Endothelial cell of umbilical vein (primary cell): ENCODE results near the gene SIAE. TPM values are rescaled to one million over a fixed set of nuclear protein-coding genes. Genes with fewer than 3 reads are reported as not detected.

Experiments
- BruUV-seq: library from RNA; stranded (reverse); fragments of 400-500 nt; replicated peaks from 2 replicates; lab custom pipeline; 2021; lab: Mats Ljungman, UMichigan
- CTCF ChIA-PET: fragments of 300-600, 350-600 bp; sonication (Branson Sonifier 250); formaldehyde crosslinking; loops from one replicate; lab custom pipeline; 2021; ENCODE audit warnings: antibody characterized with exemption, inconsistent platforms; lab: Charles Lee
- POLR2A ChIA-PET: fragments of 300-600, 350-600 bp; sonication (Branson Sonifier 250); formaldehyde crosslinking; loops from one replicate; lab custom pipeline; 2021; ENCODE audit warnings: antibody characterized with exemption, inconsistent platforms; lab: Charles Lee
- DNase-seq: peaks from one replicate; pipeline ENCODE4 v3.0.0-alpha.2; 2011; ENCODE audit warnings: low read depth, low spot score
- FAIRE-seq: peaks from 2 replicates; lab custom pipeline; 2011; peaks lifted over from hg19 to GRCh38; lab: Jason Lieb, UNC
- H2AFZ ChIP-seq: 2 replicates; pipeline ENCODE4 v1.6.0; 2012; ENCODE audit warnings: low read depth, low read length, control low read depth, inconsistent platforms
- H3K27ac ChIP-seq: 2 replicates; pipeline ENCODE4 v1.5.1; 2011; ENCODE audit warnings: low read depth, mild to moderate bottlenecking, control low read depth, low read length, moderate library complexity; ENCODE audit not compliant: insufficient read depth
- H3K27me3 ChIP-seq, 2 experiments: 2 replicates each; pipeline versions ENCODE4 v1.6.0 to v1.6.1; 2011; ENCODE audit warnings: low read length in 2 of 2, mixed read lengths in 1 of 2; ENCODE audit not compliant: control insufficient read depth in 2 of 2, insufficient read depth in 2 of 2
- H3K36me3 ChIP-seq, 2 experiments: 2 replicates in 1 of 2; 3 replicates in 1 of 2; pipeline ENCODE4 v1.5.1; 2011; ENCODE audit warnings: low read length in 2 of 2, mild to moderate bottlenecking in 1 of 2, moderate library complexity in 1 of 2; ENCODE audit not compliant: control insufficient read depth in 2 of 2, insufficient read depth in 2 of 2; ENCODE audit errors: extremely low read depth in 1 of 2
- H3K4me1 ChIP-seq: 3 replicates; pipeline ENCODE4 v1.5.1; 2011; ENCODE audit warnings: mild to moderate bottlenecking, low read length; ENCODE audit not compliant: control insufficient read depth, insufficient read depth; ENCODE audit errors: extremely low read depth
- H3K4me2 ChIP-seq: 2 replicates; pipeline ENCODE4 v1.6.1; 2011; ENCODE audit warnings: low read length, control low read depth, mixed read lengths; ENCODE audit not compliant: insufficient read depth
- H3K4me3 ChIP-seq, 3 experiments: fragments of 200-600 bp in 1 of 3; sonication (generic), shearing (Covaris generic) in 1 of 3; replicated peaks in 1 of 3; 2 replicates each; pipeline ENCODE4 v1.5.1; 2011 to 2016; ENCODE audit warnings: control low read depth in 3 of 3, low read length in 3 of 3, mild to moderate bottlenecking in 2 of 3, inconsistent platforms in 1 of 3, low read depth in 1 of 3, moderate library complexity in 1 of 3; ENCODE audit not compliant: insufficient read depth in 1 of 3
- H3K79me2 ChIP-seq: 2 replicates; pipeline ENCODE4 v1.6.0; 2012; ENCODE audit warnings: low read length, inconsistent platforms; ENCODE audit not compliant: control insufficient read depth, insufficient read depth
- H3K9ac ChIP-seq: replicated peaks from 2 replicates; pipeline ENCODE3; 2011; ENCODE audit warnings: low read length, control low read depth; ENCODE audit not compliant: insufficient read depth; ENCODE audit errors: extremely low read depth
- H3K9me1 ChIP-seq: replicated peaks from 3 replicates; pipeline ENCODE4 v1.6.0; 2011; ENCODE audit warnings: mild to moderate bottlenecking, low read length; ENCODE audit not compliant: control insufficient read depth, insufficient read depth; ENCODE audit errors: extremely low read depth
- H3K9me3 ChIP-seq: replicated peaks from 2 replicates; pipeline ENCODE4 v1.5.1; 2012; ENCODE audit warnings: low read length, inconsistent platforms; ENCODE audit not compliant: control insufficient read depth, insufficient read depth
- H4K20me1 ChIP-seq: replicated peaks from 2 replicates; pipeline ENCODE3; 2011; ENCODE audit warnings: mild to moderate bottlenecking, low read length; ENCODE audit not compliant: control insufficient read depth, insufficient read depth; ENCODE audit errors: extremely low read depth
- EZH2 ChIP-seq: IDR thresholded peaks from 2 replicates; pipeline ENCODE4 v1.6.1; 2012; ENCODE audit warnings: borderline replicate concordance, low read depth, mild to moderate bottlenecking, moderate library complexity, low read length, inconsistent platforms; ENCODE audit not compliant: severe bottlenecking
- FOS ChIP-seq: IDR thresholded peaks from 2 replicates; pipeline ENCODE4 v1.6.1; 2011; ENCODE audit warnings: mild to moderate bottlenecking, low read length, moderate library complexity, borderline replicate concordance; ENCODE audit not compliant: insufficient read depth
- JUN ChIP-seq: IDR thresholded peaks from 2 replicates; pipeline ENCODE4 v1.6.1; 2011; ENCODE audit warnings: borderline replicate concordance, low read depth; ENCODE audit not compliant: insufficient read length, insufficient read depth
- MAX ChIP-seq: IDR thresholded peaks from 2 replicates; pipeline ENCODE4 v1.6.1; 2011; ENCODE audit not compliant: insufficient read depth, insufficient read length
- MYC ChIP-seq: IDR thresholded peaks from one replicate; pipeline ENCODE4 v1.6.1; 2011; ENCODE audit warnings: mild to moderate bottlenecking, low read depth, low read length
- POLR2A ChIP-seq: IDR thresholded peaks from 2 replicates; pipeline ENCODE4 v1.6.1; 2012; ENCODE audit warnings: low read depth, mild to moderate bottlenecking, control low read depth, low read length
- POLR2AphosphoS5 ChIP-seq: IDR thresholded peaks from 2 replicates; pipeline ENCODE4 v1.6.1; 2012; ENCODE audit warnings: low read depth, mild to moderate bottlenecking, control low read depth, low read length, moderate library complexity; ENCODE audit not compliant: insufficient read depth
- dilution Hi-C: fragments of 300-500 bp; cut with MboI; formaldehyde crosslinking; loops from one replicate; pipeline ENCODE4 v1.15.0; 2019; ENCODE audit warnings: low sequenced_read_pairs; ENCODE audit not compliant: extremely low pct_ligation_motif_present
- intact Hi-C: fragments of 100-400 bp; cut with micrococcal nuclease; formaldehyde crosslinking; loops from one replicate; pipeline ENCODE4 v1.10.0; 2022
- polyA plus RNA-seq, 4 experiments: library from polyadenylated mRNA; depleted of rRNA in 3 of 4; stranded (reverse) in 3 of 4; unstranded in 1 of 4; fragments of >200 nt; gene quantifications; 2 replicates each; pipeline versions ENCODE4 v1.2.1 to v1.2.3, GENCODE V29; 2011 to 2012; ENCODE audit warnings: missing spikeins in 1 of 4
- total RNA-seq: library from RNA; stranded (reverse); gene quantifications from 2 replicates; pipeline ENCODE4 v1.2.3, GENCODE V29; 2021

Gene SIAE
- total and polyA plus RNA-seq, 2 donors (not counting 3 experiments of a cell fraction or from before 2014, with no cell fraction given), result 16.9 to 23.9 TPM

- CTCF ChIA-PET, result interaction anchor here (1.9 to 2.0 kb wide), 2 partner anchors 9 to 252 kb away, joined by 7 to 8 read pairs; no protein-coding TSS in a partner anchor
- POLR2A ChIA-PET, result no interaction called here
Measured at GRCh38 chr11:124623861-124624525, 49.5 kb downstream of the SIAE start.

GRCh38 chr11:124622531-124623451 is 50.7 kb downstream of the SIAE start, which contains the start of gene TBRG1:
TSS of gene TBRG1 (plus strand) at chr11:124622864. CDS start at chr11:124623084, 220 bp downstream.
- intact Hi-C loops (loop anchor here (5.0 kb wide), 1 partner anchor 490 kb away; the partner anchor contains the start of gene TMEM218), dilution Hi-C loops (no loop called here)
- CTCF ChIA-PET, result interaction anchor here (0.8 to 2.0 kb wide), 8 partner anchors 10 to 551 kb away, joined by 3 to 8 read pairs (median 4); no protein-coding TSS in a partner anchor
- DNase-seq, result peak; percentile 92
- Histone ChIP-seq H3K9ac (peak within 1 kb of the TSS; percentile 97), H3K4me1 (peaks cover 19% of the 10 kb centered on the region), H3K36me3 (peaks cover 12 to 15% of the 10 kb centered on the region in 2 experiments), H4K20me1 (no peaks in the 10 kb centered on the region), H3K4me3 (peak within 1 kb of the TSS; percentile 67 to 94 (median 74)), H3K9me3 (no peaks in the 10 kb centered on the region), H3K27me3 (peaks cover 12 to 15% of the 10 kb centered on the region in 2 experiments), H2AFZ (peak within 1 kb of the TSS; percentile 90), H3K4me2 (peak within 1 kb of the TSS; percentile 97), H3K27ac (peak within 1 kb of the TSS; percentile 87), H3K79me2 (peaks cover 25% of the 10 kb centered on the region), H3K9me1 (no peaks in the 10 kb centered on the region)
- BruUV-seq, result TSS peak; percentile 66
- TF ChIP-seq POLR2A (peak; percentile 97), POLR2AphosphoS5 (peak; percentile 97), EZH2 (no peak), MAX (no peak), MYC (no peak)
- POLR2A ChIA-PET, result interaction anchor here (0.5 to 1.0 kb wide), 5 partner anchors 32 to 1285 kb away, joined by 3 read pairs; no protein-coding TSS in a partner anchor
- FAIRE-seq, result peak; percentile 99

More at GRCh38 chr11:124623861-124624525, 49.5 kb downstream of the SIAE start:
- dilution Hi-C loops (no loop called here), intact Hi-C loops (loop anchor here (5.0 kb wide), 1 partner anchor 488 kb away; the partner anchor contains the start of gene TMEM218)
- peaks cover 25% of the 10 kb centered on the region for H3K79me2 ChIP-seq
- DNase-seq (peak; percentile 3), FAIRE-seq (no peak)
- peaks cover 12 to 15% of the 10 kb centered on the region in 2 experiments for H3K36me3 ChIP-seq
- H3K27me3 ChIP-seq, result peaks cover 10 to 15% of the 10 kb centered on the region in 2 experiments
- H3K4me3 ChIP-seq, result peak overlapping the region; percentile 67 to 94 (median 74)
- TF ChIP-seq JUN (no peak), FOS (peak; percentile 27)
- no TSS peak for BruUV-seq
- no peaks in the 10 kb centered on the region for H3K9me1 ChIP-seq
- peak overlapping the region; percentile 97 for H3K4me2 ChIP-seq
- H3K9ac ChIP-seq, result peak overlapping the region; percentile 97
- H3K27ac ChIP-seq, result peak overlapping the region; percentile 87
- H3K4me1 ChIP-seq, result peaks cover 19% of the 10 kb centered on the region
- no peaks in the 10 kb centered on the region for H4K20me1 ChIP-seq
- no peak overlapping the region for H2AFZ ChIP-seq
- no peaks in the 10 kb centered on the region for H3K9me3 ChIP-seq
